GM23338 (cell line): ENCODE results near the gene GEMIN8. TPM values are rescaled to one million over a fixed set of nuclear protein-coding genes. Genes with fewer than 3 reads are reported as not detected.

Source experiments
- ATAC-seq: fragments of 200-7000 bp; cut with Tn5 transposase; 3 replicates; pipeline ENCODE4 v1.9.1; 2020
- DNase-seq: peaks from one replicate; pipeline ENCODE4 v3.0.0-alpha.2; 2015; ENCODE audit warnings: low spot score
- H2AFZ ChIP-seq: fragments of 200-600 bp; sonication (generic); 2 replicates; pipeline ENCODE4 v1.8.0; 2016; ENCODE audit warnings: antibody characterized with exemption, mild to moderate bottlenecking, moderate library complexity
- H3F3A ChIP-seq: fragments of 200-600 bp; sonication (generic); replicated peaks from 2 replicates; pipeline ENCODE4 v1.8.0; 2017; ENCODE audit warnings: antibody characterized with exemption, mixed run types, low read depth
- H3K27ac ChIP-seq: fragments of 200-600 bp; sonication (generic); 2 replicates; pipeline ENCODE4 v1.6.1; 2016; ENCODE audit warnings: low read depth
- H3K27me3 ChIP-seq: fragments of 200-600 bp; sonication (generic); 2 replicates; pipeline ENCODE4 v1.8.0; 2016; ENCODE audit warnings: mild to moderate bottlenecking, mixed run types, moderate library complexity; ENCODE audit not compliant: insufficient read depth
- H3K36me3 ChIP-seq: fragments of 200-600 bp; sonication (generic); 2 replicates; pipeline ENCODE4 v1.8.0; 2016; ENCODE audit warnings: mild to moderate bottlenecking; ENCODE audit not compliant: insufficient read depth
- H3K4me1 ChIP-seq: fragments of 200-600 bp; sonication (generic); 2 replicates; pipeline ENCODE4 v1.8.0; 2016; ENCODE audit warnings: mild to moderate bottlenecking, moderate library complexity; ENCODE audit not compliant: insufficient read depth
- H3K4me2 ChIP-seq: fragments of 200-600 bp; sonication (generic); 2 replicates; pipeline ENCODE4 v1.7.1; 2017; ENCODE audit warnings: mixed run types
- H3K4me3 ChIP-seq: fragments of 200-600 bp; sonication (generic); 2 replicates; pipeline ENCODE4 v1.6.1; 2016; ENCODE audit warnings: mixed run types
- H3K79me2 ChIP-seq: fragments of 200-600 bp; sonication (generic); replicated peaks from 2 replicates; pipeline ENCODE4 v1.8.0; 2017; ENCODE audit warnings: mild to moderate bottlenecking; ENCODE audit not compliant: insufficient read depth
- H3K9me2 ChIP-seq: fragments of 200-600 bp; sonication (generic); 2 replicates; pipeline ENCODE4 v1.8.0; 2017; ENCODE audit not compliant: insufficient read depth
- H4K20me1 ChIP-seq: fragments of 200-600 bp; sonication (generic); replicated peaks from 2 replicates; pipeline ENCODE4 v1.8.0; 2017; ENCODE audit warnings: mild to moderate bottlenecking; ENCODE audit not compliant: insufficient read depth
- H3K27ac Mint-ChIP-seq: 2 replicates; pipeline ENCODE4 v1.8.0; 2020; ENCODE audit warnings: inconsistent platforms, mild to moderate bottlenecking, moderate library complexity, mixed read lengths
- H3K27me3 Mint-ChIP-seq: 3 replicates; pipeline ENCODE4 v1.8.0; 2022; ENCODE audit warnings: low read depth, mild to moderate bottlenecking, moderate library complexity, mixed read lengths, inconsistent platforms; ENCODE audit not compliant: insufficient read depth, poor library complexity
- H3K36me3 Mint-ChIP-seq: 3 replicates; pipeline ENCODE4 v1.8.0; 2021; ENCODE audit warnings: low read depth, mild to moderate bottlenecking, inconsistent platforms, moderate library complexity, mixed read lengths
- H3K4me1 Mint-ChIP-seq: 3 replicates; pipeline ENCODE4 v1.8.0; 2020; ENCODE audit warnings: mild to moderate bottlenecking, inconsistent platforms, mixed read lengths
- H3K4me3 Mint-ChIP-seq: 3 replicates; pipeline ENCODE4 v1.8.0; 2021; ENCODE audit warnings: moderate library complexity, mild to moderate bottlenecking, inconsistent platforms, mixed read lengths
- H3K9me3 Mint-ChIP-seq: 3 replicates; pipeline ENCODE4 v1.8.0; 2020; ENCODE audit warnings: moderate library complexity, mild to moderate bottlenecking, inconsistent platforms, mixed read lengths
- CREB1 ChIP-seq: fragments of 250-450 bp; sonication (Bioruptor Pico); IDR thresholded peaks from 2 replicates; pipeline ENCODE4 v1.5.0; 2020; ENCODE audit warnings: low read depth, mild to moderate bottlenecking, moderate library complexity
- CTCF ChIP-seq, 2 experiments: fragments of 200-600 bp in 1 of 2; sonication (generic) in 1 of 2; conservative IDR thresholded peaks; 2 replicates each; pipeline versions ENCODE4 v1.5.1 to v1.6.1; 2016 to 2017; ENCODE audit warnings: antibody characterized with exemption in 2 of 2, low read depth in 2 of 2, mild to moderate bottlenecking in 2 of 2, moderate library complexity in 1 of 2
- ETS1 ChIP-seq: IDR thresholded peaks from 2 replicates; pipeline ENCODE4 v1.6.1; 2016; ENCODE audit warnings: antibody characterized with exemption
- EZH2 ChIP-seq: fragments of 200-600 bp; sonication (generic); IDR thresholded peaks from one replicate; pipeline ENCODE4 v1.8.0; 2017; ENCODE audit warnings: antibody characterized with exemption, mild to moderate bottlenecking, low read depth; ENCODE audit not compliant: unreplicated experiment
- EZH2phosphoT487 ChIP-seq: fragments of 200-600 bp; sonication (generic); IDR thresholded peaks from one replicate; pipeline ENCODE4 v1.8.1; 2018; ENCODE audit warnings: antibody characterized with exemption; ENCODE audit not compliant: unreplicated experiment
- JUNB ChIP-seq: IDR thresholded peaks from one replicate; pipeline ENCODE4 v1.6.1; 2016; ENCODE audit warnings: antibody characterized with exemption; ENCODE audit not compliant: unreplicated experiment
- NANOG ChIP-seq: IDR thresholded peaks from 2 replicates; pipeline ENCODE4 v1.6.1; 2016; ENCODE audit warnings: antibody characterized with exemption, borderline replicate concordance
- POLR2AphosphoS5 ChIP-seq: IDR thresholded peaks from 2 replicates; pipeline ENCODE4 v1.6.1; 2016; ENCODE audit warnings: antibody characterized with exemption, low read depth
- REST ChIP-seq: IDR thresholded peaks from one replicate; pipeline ENCODE4 v1.6.1; 2018; ENCODE audit warnings: antibody characterized with exemption; ENCODE audit not compliant: unreplicated experiment
- STAT1 ChIP-seq: IDR thresholded peaks from one replicate; pipeline ENCODE4 v1.6.1; 2016; ENCODE audit warnings: antibody characterized with exemption; ENCODE audit not compliant: unreplicated experiment
- ZNF114 ChIP-seq: fragments of 250-450 bp; sonication (Bioruptor Pico); IDR thresholded peaks from 2 replicates; pipeline ENCODE4 v1.5.0; 2020; ENCODE audit warnings: mild to moderate bottlenecking, moderate library complexity
- ZNF331 ChIP-seq: fragments of 250-450 bp; sonication (Bioruptor Pico); IDR thresholded peaks from 2 replicates; pipeline ENCODE4 v1.5.0; 2020; ENCODE audit warnings: low read depth, mild to moderate bottlenecking, moderate library complexity
- ZNF462 ChIP-seq: fragments of 250-450 bp; sonication (Bioruptor Pico); IDR thresholded peaks from 2 replicates; pipeline ENCODE4 v1.5.0; 2020; ENCODE audit warnings: mild to moderate bottlenecking, moderate library complexity
- long read RNA-seq: library from polyadenylated mRNA; unstranded; transcript quantifications from one replicate; pipeline ENCODE4 v2.0.0, GENCODE V29; 2020; ENCODE audit not compliant: unreplicated experiment
- polyA plus RNA-seq: library from polyadenylated mRNA; unstranded; fragments of >200 nt; fragmentation: Nextera tagmentation; extraction: Ambion mirVana; gene quantifications from 2 replicates; pipeline ENCODE4 v1.2.1, GENCODE V29; 2016
- total RNA-seq: library from RNA; depleted of rRNA; stranded (reverse); fragments of >200 nt; shearing (Covaris generic); gene quantifications from 2 replicates; pipeline ENCODE4 v1.2.3, GENCODE V29; 2014; rRNA removed

The GEMIN8 gene
- 16.5 and 19.4 TPM in 2 replicates for total RNA-seq
- 16.7 and 19.9 TPM in 2 replicates for polyA plus RNA-seq
- long read RNA-seq, transcript GEMIN8-203 (4 exons, 1,119 nt): major isoform, 6 of 18 reads
- long read RNA-seq, partial matches to known transcripts: 0 of 18 reads
- long read RNA-seq, other reads (novel, unspliced or antisense): 12 of 18 reads

- peak; percentile 85 for ATAC-seq
- TF ChIP-seq EZH2: no peak
- no peak for TF ChIP-seq JUNB
- peak; percentile 44 for TF ChIP-seq ETS1
- no peak for TF ChIP-seq STAT1
- no peak for TF ChIP-seq ZNF114
- peak; percentile 85 for TF ChIP-seq CREB1 (CRISPR knock-in tag)
- no peak for TF ChIP-seq REST
- no peak for TF ChIP-seq CTCF (conservative IDR thresholded peaks at IDR 0.05; ENCODE audit: low read depth in 2 of 2)
- no peak for TF ChIP-seq EZH2phosphoT487
- TF ChIP-seq ZNF462: no peak
- TF ChIP-seq NANOG: no peak
- peak; percentile 62 for TF ChIP-seq POLR2AphosphoS5
- TF ChIP-seq ZNF331 (CRISPR knock-in tag): no peak
- H3K9me3 Mint-ChIP-seq: no peaks in the 10 kb centered on the region
Measured at GRCh38 chrX:14029425-14030173, at the start of gene GEMIN8. GEMIN8 (minus strand) TSS chrX:14029892; CDS start chrX:14021478, 8,414 bp downstream.

More at GRCh38 chrX:14029425-14030173, at the start of gene GEMIN8:
- no peaks in the 10 kb centered on the region for H3K27me3 ChIP-seq
- no peaks in the 10 kb centered on the region for H3F3A ChIP-seq
- peaks cover 22% of the 10 kb centered on the region for H3K79me2 ChIP-seq
- H3K9me2 ChIP-seq: no peaks in the 10 kb centered on the region
- H3K36me3 ChIP-seq: no peaks in the 10 kb centered on the region
- H3K27ac ChIP-seq: peak within 1 kb of the TSS; percentile 87
- H3K4me1 ChIP-seq: peaks cover 28% of the 10 kb centered on the region
- no peaks in the 10 kb centered on the region for H4K20me1 ChIP-seq
- peak within 1 kb of the TSS; percentile 77 for H3K4me2 ChIP-seq
- H3K27ac Mint-ChIP-seq: peak within 1 kb of the TSS; percentile 97
- H3K4me3 ChIP-seq: peak within 1 kb of the TSS; percentile 51
- H3K36me3 Mint-ChIP-seq: peaks cover 2% of the 10 kb centered on the region; the same call in 1 of the 3 replicates
- peak; percentile 81 for DNase-seq
- H2AFZ ChIP-seq: peak within 1 kb of the TSS; percentile 5; the same call in 1 of the 2 replicates
- peaks cover 2% of the 10 kb centered on the region for H3K27me3 Mint-ChIP-seq
- H3K4me3 Mint-ChIP-seq: peak within 1 kb of the TSS; percentile 91
- peaks cover 36% of the 10 kb centered on the region for H3K4me1 Mint-ChIP-seq
